ENCODE results near the gene PRR29.
"Not testable (repeated sequence)": the region's sequence is repeated elsewhere in the genome, so short reads cannot be mapped to it uniquely, and the experiment has no call there.

The PRR29 gene

GRCh38 chr17:64016231-64016784 lies 18.2 kb downstream of the PRR29 start:
- DNase-seq: peak in 1 of 4 experiments; percentile 28

GRCh38 chr17:64016974-64017373 lies 18.8 kb downstream of the PRR29 start:
- no peak for DNase-seq

GRCh38 chr17:64017381-64017980 lies 19.3 kb downstream of the PRR29 start:
- no peak for DNase-seq

DNA sequence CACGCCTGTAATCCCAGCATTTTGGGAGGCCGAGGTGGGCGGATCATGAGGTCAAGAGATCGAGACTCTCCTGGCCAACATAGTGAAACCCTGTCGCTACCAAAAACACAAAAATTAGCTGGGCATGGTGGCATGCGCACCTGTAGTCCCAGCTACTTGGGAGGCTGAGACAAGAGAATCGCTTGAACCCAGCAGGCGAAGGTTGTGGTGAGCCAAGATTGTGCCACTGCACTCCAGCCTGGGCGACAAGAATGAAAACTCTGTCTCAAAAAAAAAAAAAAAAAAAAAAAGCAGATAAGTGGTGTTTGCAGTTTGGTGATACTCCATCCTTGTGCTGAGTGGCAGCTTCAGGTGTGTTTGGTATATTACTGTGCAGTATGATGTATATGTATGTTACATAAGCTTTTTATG lies 21.4 kb downstream of the PRR29 start:
- DNase-seq: not testable (repeated sequence)

- DNase-seq: peak; percentile 62 to 81 (median 66)
Observed at GRCh38 chr17:64020056-64020766, 22.1 kb downstream of the PRR29 start, which contains the start of gene ICAM2. Gene ICAM2, minus strand, starts transcription at chr17:64020633. Its CDS starts 13,942 bp downstream, at chr17:64006691.

DNA sequence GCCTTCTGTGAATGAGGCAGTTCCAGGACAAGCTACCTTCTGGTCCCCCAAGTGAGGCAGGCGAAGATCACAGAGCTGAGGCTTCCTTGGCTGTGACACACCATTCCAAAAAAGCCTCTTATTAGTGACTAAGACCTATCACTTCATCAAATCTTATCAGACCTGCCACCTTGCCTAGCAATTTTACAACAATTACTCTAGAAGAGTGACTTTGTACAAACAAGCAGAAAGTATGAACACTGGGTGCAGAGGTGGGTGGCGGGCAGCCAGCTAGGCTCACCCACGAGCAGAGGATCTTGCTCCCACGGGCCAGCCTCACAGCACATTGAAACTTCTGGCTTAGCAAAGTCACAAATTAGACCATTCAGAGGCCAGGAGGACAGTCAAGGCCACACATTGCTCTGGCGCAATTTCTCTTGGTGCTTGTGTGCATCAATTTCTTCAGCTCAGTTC lies 24.5 kb downstream of the PRR29 start:
- DNase-seq: peak; percentile 19 to 56 (median 50)

DNA sequence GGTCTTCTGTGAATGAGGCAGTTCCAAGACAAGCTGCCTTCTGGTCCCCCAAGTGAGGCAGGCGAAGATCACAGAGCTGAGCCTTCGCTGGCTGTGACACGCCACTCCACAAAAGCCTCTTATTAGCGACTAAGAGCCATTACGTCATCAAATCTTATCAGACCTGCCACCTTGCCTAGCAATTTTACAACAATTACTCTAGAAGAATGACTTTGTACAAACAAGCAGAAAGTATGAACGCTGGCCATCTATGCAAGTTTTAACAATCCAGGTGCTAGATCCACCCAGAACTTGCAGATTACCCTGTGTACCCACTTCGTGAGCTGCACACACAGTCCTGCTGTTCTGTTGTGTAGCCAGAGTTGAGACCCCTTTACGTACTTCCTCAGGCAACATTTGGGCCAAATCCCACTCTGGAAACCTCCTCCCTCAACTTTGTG lies 26.1 kb downstream of the PRR29 start:
- no peak for DNase-seq

GRCh38 chr17:64024781-64025731 lies 26.9 kb downstream of the PRR29 start:
- DNase-seq: no peak

DNA sequence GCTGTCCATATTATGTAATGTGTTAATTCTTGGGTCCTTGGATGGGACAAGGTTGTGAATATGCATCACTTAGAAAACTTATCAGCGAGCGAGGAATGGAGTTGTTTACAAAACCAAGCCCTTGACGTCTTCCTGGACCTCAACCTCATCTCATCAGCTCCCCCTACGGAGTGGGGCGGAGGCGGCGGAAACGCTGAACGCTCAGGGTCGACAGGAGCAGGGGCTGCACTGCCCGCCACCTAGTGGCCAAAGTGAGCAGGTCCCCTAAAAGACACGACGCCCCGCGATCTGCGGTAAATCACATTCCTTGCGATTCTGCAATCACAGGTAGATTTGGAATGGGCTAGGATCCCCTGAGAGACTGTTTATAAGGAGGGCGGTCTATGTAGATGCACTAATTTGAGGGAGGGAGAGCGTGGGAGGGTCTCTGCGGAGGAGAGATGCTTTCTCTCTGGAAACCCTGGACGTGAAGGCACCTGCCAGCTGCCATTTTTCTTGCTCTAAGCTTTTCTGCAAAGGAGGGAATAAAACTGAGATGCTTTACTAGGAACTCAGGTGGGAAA lies 27.7 kb downstream of the PRR29 start:
- DNase-seq: peak; percentile 84 to 90 (median 87)

DNA sequence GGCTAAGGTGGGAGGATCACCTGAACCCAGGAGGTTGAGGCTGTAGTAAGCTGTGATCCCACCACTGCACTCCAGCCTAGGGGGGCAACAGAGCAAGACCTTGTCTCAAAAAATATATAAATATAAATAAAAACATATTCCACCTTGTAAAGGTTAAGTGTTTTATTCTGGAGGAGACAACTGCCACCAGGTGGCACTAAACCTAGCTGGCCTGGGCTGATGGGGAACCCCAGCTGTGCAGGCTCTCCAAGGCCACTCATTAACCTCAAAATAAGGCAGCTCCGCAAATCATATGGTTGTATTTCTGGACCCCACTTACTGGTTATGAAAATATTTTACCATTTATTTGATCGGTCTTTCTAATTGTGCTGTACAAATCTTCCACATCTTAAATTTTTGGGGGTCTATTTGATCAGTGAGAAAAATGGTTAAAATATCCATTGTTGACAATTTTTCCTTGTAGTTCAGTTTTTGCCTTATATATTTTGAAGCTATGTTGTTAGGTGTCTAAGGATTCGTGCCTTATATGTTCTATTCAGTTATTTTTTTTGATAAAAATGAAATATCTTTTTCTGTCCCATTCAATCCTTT lies 30.8 kb downstream of the PRR29 start:
- peak; percentile 80 to 89 (median 85) for DNase-seq

DNA sequence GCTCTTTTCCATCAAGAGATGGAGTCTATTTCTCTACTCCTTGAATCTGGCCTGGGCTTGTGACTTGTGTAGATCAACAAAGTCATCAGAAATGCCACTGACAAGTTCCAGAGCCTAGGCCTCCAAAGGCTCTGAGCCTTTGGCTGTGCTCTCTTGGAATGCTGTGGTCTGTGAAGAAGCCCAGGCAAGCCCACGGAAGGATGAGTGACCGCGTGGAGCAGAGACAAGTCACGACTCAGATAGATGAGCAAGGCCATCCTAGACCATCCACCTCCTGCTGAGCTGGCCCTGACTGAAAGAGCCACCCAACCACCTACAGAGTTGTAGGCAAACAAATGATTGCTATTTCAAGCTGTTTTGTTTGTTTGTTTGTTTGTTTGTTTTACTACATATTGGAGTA lies 33.9 kb downstream of the PRR29 start:
- DNase-seq: no peak

DNA sequence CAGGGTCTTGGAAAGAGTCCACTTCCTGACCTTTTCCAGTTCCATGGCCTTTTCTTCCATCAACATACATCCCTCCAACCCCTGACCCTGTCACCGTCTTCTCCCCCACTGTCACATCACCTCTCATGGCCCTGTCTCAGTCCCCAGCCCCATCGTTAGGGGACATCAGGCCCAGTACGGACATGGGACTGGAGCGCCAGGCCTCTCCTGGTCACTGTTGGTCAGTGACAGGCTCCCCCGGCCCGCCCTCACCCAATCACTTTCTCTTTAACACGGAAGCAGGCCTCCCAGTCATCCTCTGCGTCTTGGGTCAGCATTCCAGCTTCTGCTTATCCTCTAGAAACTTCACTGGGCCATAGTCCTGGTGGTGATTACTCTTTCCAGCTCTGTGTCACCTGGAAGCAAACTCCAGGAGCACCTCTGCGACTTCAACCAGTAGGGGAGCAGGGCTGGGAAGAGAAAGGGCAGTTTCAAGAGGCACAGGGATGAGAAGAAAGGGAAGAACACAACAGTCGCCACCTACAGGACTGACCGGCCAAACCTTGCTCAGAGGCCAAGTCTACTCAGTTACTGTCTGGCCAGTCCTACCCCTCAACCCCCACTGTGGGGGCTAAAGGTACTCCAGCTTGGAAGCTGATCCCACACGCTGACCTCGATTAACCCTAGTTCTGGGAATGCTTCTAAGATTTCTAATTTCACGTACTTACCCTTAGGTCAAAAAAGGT lies 38.2 kb downstream of the PRR29 start:
- DNase-seq: no peak

DNA sequence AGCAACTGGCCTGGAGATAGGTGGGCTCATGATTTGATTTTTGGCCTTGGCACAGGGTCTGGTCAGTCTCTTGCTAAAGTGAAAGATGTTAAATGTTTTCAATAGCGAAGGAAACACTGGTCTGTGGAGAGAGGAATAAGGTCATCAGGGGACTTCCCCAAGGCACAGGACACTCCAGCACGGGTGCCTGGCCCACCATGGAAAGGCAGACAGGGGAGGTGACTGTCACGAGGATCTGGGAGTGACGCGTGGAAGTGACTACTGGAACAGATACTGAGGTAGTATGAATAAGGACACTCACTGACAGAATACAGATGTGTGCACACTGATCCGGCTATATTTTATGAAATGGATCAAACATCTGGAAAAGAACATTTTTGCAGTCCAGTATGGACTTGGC lies 39.0 kb downstream of the PRR29 start:
- DNase-seq: no peak

DNA sequence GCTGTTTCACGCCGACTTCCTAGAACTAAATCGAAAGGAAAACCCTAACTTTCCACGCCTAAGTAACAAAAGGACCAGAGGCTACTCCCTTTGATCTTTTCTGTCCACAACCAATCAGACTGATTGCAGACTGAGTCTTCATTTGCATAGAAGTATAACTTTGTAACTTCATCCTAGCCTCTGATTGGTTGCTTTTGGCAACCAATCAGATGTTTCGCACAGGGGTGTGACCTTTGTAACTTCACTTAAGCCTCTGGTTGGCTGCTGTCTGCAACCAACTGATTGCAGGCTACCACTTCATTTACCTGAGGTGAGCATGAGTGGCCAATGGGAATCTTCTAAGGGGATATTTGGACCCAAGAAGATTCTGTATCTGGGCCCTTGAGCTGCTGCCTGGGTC lies 39.7 kb downstream of the PRR29 start:
- no peak for DNase-seq

DNA sequence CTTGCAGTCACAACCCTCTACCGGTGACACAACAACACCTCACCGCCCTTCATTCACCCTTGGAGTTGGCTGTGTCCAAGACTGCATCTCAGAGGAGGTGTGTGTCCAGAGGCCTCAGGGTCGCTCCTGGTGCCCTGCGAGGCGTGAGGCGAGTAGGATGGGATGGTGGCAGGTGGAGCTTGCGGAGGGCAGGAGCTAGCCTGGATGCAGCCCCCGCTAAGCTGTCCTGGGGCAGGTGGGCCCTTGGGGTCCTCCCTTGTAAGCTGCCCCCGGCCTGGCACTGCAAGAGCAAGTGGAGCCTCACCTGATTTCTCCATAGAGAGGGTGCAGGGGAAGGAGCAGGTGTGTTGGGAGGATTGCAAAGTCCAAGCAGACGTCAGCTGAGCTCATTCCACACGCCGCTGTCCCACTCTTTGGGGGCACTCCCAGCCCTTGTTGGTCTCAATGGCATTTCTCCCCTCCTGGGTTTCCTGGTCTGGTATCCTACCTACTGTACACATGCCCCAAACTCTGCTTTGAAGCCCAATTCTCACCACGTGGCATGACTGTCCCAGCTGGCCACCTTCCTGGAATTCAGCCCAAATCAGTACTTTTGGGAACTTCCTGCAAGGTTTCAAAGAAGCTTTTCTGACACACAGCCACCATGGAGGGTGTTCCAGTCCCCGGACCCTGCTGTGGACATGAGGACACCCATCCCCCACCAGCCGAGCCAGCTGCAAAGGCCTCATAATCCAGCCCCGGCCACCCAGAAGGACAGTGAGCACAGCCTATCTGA lies 40.4 kb downstream of the PRR29 start:
- DNase-seq: no peak

DNA sequence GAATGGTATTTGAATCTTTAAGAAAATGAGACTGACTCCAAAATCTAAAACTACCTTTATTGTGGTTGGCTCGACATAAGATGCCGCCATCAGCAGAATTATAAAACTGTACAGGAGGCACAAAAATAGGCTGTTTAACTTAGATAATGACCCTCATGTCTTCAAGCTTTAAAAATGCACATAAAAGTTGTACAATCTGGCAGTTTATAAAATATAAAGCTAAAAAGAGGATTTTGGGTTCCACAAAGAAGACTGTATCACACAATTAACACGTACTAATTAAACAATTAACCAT lies 40.9 kb downstream of the PRR29 start:
- no peak for DNase-seq

DNA sequence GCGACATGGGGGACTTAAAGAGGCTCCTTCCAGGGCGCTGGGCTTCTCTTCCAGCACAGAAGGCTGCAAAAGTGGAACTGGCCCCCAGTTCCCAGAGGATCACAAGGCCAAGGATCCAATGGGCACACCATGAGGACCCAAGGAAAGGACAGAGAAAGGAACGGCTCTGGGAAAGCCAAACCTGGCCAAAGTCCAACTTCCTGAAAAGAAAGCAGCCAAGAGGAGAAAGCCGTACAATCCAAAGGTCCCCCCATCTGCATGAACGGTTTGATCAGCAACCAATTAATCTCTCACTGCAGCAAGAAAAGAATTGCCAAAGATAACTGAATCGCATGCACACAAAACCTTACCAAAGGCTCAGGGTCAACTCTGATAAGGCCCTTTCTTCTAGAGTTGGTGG lies 42.1 kb downstream of the PRR29 start:
- DNase-seq: no peak

- no peak for DNase-seq
Observed at GRCh38 chr17:64041912-64042311, 43.8 kb downstream of the PRR29 start.

DNA sequence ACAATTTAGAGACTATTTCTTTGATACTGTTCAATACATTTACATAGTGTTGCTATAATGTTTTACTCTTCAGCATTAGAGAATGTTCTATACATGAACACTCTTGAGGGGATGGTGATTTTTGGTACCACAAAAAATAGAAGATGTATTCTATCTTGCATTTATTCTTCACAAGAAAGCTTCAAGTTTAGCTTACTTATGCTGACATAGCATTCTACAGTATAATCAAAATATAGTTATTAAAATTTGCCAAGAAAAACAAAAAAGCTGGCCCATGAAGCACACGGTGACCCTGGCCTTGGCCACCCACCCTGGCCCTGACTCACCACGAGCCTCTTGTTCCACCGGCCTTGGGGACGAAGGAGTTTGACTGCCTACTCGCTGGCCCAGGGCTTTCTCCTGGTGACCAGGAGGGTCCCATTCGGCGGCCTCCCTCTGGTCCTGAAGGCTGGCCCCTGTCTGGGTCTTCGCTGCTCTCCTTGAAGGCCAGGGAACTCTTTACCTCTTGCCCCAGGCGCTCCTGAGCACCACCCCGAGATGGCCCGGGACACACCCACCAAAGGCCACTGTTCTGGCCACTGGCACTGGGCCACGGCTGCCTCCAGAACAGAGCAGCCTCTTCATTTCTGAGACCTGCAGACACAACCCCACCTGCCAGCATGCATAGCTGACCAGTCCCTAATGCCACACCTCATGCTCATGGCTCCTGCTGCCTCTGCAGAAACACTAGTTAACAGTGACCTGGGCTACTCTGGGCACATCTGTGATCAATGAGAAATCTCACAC lies 44.7 kb downstream of the PRR29 start:
- DNase-seq: no peak

GRCh38 chr17:64045176-64045575 lies 47.0 kb downstream of the PRR29 start:
- DNase-seq: no peak

Measured in suppressor macrophage (primary cell).